ENCODE measurements around the gene TMEM69.
"Not testable (repeated sequence)": the region's sequence is repeated elsewhere in the genome, so short reads cannot be mapped to it uniquely, and the experiment has no call there.

The TMEM69 gene

DNA sequence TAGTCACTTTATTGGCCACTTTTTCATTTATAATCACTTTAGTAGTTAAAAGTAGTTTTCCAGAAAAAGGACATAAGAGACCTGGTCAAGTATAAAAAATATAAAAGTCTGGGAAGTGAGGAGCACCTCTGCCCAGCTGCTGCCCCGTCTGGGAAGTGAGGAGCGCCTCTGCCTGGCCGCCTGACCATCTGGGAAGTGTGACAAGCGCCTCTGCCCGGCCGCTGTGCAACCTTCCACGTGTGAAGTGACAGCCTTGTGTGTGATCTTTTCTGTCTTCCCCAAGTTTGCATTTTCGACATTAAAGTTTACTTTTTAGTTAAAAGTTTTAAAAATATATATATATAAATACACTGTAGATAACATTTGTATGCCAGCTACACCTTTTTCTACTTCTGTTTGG, 5.8 kb downstream of the TMEM69 start:
- H3K4me3 Mint-ChIP-seq; H3K9me3 Mint-ChIP-seq; DNase-seq (ENCODE audit: low spot score in 2 of 2); H3K4me1 Mint-ChIP-seq; ATAC-seq: not testable (repeated sequence)
- Mint-ChIP-seq H3K36me3 (peaks cover 99% of the 10 kb centered on the region), H3K27ac (peak overlapping the region; percentile 41)

DNA sequence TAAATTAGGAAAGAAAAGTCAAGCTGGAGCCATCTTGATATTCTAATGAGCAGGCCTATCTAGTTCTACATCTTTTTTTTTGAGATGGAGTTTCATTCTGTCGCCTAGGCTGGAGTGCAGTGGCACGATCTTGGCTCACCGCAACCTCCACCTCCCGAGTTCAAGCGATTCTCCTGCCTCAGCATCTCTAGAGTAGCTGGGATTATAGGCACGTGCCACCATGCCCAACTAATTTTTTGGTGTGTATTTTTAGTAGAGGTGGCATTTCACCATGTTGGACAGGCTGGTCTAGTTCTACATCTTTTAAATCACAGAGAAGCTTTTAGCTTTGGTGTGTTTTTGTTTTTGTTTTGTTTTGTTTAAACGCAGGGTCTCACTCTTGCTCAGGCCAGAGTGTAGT, 6.8 kb downstream of the TMEM69 start:
- Mint-ChIP-seq H3K9me3 (no peaks in the 10 kb centered on the region), H3K4me1 (peaks cover 7% of the 10 kb centered on the region), H3K27ac (no peak overlapping the region), H3K36me3 (peaks cover 89% of the 10 kb centered on the region), H3K4me3 (no peak overlapping the region)
- DNase-seq (ENCODE audit: low spot score in 2 of 2) (no peak), ATAC-seq (no peak)

GRCh38 chr1:45704637-45705036, 16.7 kb downstream of the TMEM69 start:
- Mint-ChIP-seq H3K27ac (no peak overlapping the region), H3K9me3 (peaks cover 2% of the 10 kb centered on the region), H3K4me3 (no peak overlapping the region), H3K4me1 (no peaks in the 10 kb centered on the region), H3K36me3 (peaks cover 33% of the 10 kb centered on the region)
- ATAC-seq (no peak), DNase-seq (ENCODE audit: low spot score in 2 of 2) (no peak)

- ATAC-seq = no peak
- Mint-ChIP-seq H3K4me1 (no peaks in the 10 kb centered on the region), H3K9me3 (no peaks in the 10 kb centered on the region), H3K36me3 (peaks cover 67% of the 10 kb centered on the region), H3K4me3 (no peak overlapping the region), H3K27ac (no peak overlapping the region)
- no peak for DNase-seq (ENCODE audit: low spot score in 2 of 2)
Measured at GRCh38 chr1:45713711-45714110, 25.7 kb downstream of the TMEM69 start.

DNA sequence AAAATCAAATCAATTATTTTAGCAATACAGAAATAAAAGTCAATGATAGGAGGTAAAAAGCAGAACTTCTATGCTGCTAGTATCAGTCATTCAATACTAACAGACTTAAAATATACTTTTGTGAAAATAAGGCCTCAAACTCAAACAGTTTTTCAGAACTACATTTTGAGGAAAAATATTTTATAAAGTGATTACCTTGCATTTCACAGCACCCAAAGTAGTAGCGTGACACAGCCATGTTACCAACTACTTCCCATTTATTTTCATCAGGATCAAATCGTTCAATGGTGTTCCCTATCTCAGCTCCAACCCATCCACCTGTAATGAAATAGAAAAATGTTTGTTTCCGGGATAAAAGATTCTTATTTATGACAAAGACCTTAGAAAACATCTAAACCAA, 28.7 kb downstream of the TMEM69 start:
- Mint-ChIP-seq H3K27ac (no peak overlapping the region), H3K9me3 (no peaks in the 10 kb centered on the region), H3K4me1 (no peaks in the 10 kb centered on the region), H3K36me3 (peaks cover 50% of the 10 kb centered on the region), H3K4me3 (no peak overlapping the region)
- DNase-seq (ENCODE audit: low spot score in 2 of 2) (no peak), ATAC-seq (no peak)

DNA sequence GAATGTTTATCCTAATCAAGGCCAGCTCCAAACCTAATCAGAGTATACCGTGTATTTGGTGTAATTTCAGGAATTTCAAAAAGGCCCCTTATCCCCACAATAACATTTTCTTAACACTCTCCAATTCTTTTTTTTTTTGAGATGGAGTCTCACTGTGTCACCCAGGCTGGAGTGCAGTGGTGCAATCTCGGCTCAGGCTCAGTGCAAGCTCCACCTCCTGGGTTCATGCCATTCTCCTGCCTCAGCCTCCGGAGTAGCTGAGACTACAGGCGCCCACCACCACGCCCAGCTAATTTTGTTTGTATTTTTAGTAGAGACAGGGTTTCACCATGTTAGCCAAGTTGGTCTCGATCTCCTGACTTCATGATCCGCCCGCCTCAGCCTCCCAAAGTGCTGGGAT, 29.4 kb downstream of the TMEM69 start:
- ATAC-seq; H3K9me3 Mint-ChIP-seq; H3K4me1 Mint-ChIP-seq; DNase-seq (ENCODE audit: low spot score in 2 of 2); H3K4me3 Mint-ChIP-seq: not testable (repeated sequence)
- Mint-ChIP-seq H3K36me3 (peaks cover 43% of the 10 kb centered on the region), H3K27ac (peak overlapping the region; percentile 26)

DNA sequence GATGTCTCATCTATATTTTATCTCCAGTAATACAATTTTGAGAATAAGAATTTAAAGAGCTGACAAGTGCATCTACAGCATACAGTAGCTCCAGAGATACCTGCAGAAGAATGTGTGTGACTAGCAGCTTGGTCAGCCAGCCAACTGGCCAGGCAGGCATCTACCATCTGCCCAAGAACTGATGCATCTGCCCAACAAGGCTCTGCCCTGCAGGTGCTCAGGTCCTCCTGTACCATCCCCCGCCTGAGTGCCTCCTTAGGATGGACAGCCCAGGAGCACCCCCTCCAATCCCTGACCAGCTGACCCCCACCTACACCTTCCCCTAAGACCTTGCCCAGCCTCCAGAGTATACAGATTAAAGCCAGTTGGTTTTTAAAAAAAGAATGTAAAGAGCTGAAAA, 30.3 kb downstream of the TMEM69 start:
- Mint-ChIP-seq H3K4me3 (no peak overlapping the region), H3K36me3 (peaks cover 38% of the 10 kb centered on the region), H3K4me1 (no peaks in the 10 kb centered on the region), H3K27ac (no peak overlapping the region), H3K9me3 (no peaks in the 10 kb centered on the region)
- ATAC-seq (no peak), DNase-seq (ENCODE audit: low spot score in 2 of 2) (no peak)

GRCh38 chr1:45721207-45721606, 33.2 kb downstream of the TMEM69 start:
- peaks cover 9% of the 10 kb centered on the region for H3K36me3 Mint-ChIP-seq
- no peaks in the 10 kb centered on the region for H3K4me1 Mint-ChIP-seq
- no peaks in the 10 kb centered on the region for H3K9me3 Mint-ChIP-seq
- H3K4me3 Mint-ChIP-seq = no peak overlapping the region
- H3K27ac Mint-ChIP-seq = no peak overlapping the region
- ATAC-seq (no peak), DNase-seq (ENCODE audit: low spot score in 2 of 2) (no peak)

- Mint-ChIP-seq H3K4me3 (no peak overlapping the region), H3K36me3 (peaks cover 22% of the 10 kb centered on the region), H3K4me1 (no peaks in the 10 kb centered on the region), H3K27ac (no peak overlapping the region), H3K9me3 (no peaks in the 10 kb centered on the region)
- no peak for ATAC-seq
- no peak for DNase-seq (ENCODE audit: low spot score in 2 of 2)
Measured at GRCh38 chr1:45722809-45723208, 34.8 kb downstream of the TMEM69 start.

GRCh38 chr1:45723248-45723930, 35.4 kb downstream of the TMEM69 start:
- Mint-ChIP-seq H3K36me3 (peaks cover 19% of the 10 kb centered on the region), H3K4me1 (no peaks in the 10 kb centered on the region), H3K9me3 (no peaks in the 10 kb centered on the region), H3K27ac (no peak overlapping the region), H3K4me3 (no peak overlapping the region)
- ATAC-seq (no peak), DNase-seq (ENCODE audit: low spot score in 2 of 2) (no peak)

- H3K9me3 Mint-ChIP-seq; H3K4me3 Mint-ChIP-seq; H3K27ac Mint-ChIP-seq; ATAC-seq; H3K4me1 Mint-ChIP-seq; DNase-seq (ENCODE audit: low spot score in 2 of 2): not testable (repeated sequence)
- peaks cover 28% of the 10 kb centered on the region for H3K36me3 Mint-ChIP-seq
Measured at GRCh38 chr1:45726007-45726406, 38.0 kb downstream of the TMEM69 start.

DNA sequence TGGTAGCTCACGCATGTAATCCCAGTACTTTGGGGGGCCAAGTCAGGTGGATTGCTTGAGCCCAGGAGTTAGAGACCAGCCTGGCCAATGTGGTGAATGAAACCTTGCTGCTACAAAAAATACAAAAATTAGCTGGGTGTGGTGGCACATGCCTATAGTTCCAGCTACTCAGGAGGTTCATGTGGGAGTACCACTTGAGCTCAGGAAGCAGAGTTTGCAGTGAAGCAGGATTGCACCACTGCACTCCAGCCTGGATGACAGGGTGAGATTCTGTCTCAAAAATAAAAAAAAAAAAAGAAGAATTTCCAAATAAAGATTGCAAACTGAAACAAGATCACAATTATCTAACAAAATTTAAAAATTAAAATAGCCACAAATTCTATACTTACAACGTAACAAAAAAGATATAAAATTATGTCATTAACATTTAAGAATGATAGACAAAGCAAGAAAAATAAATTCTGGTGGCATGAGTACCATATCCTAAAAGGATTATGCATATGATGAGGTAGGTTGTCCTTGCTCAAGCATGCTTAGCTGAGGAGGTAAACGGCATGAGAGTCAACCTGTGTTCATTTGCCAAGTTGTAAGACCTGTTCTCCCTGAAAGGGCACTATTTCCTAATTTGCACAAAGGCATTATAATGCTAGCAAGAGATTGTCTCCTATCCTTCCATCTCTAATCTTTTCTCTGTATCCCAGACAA, 42.2 kb downstream of the TMEM69 start:
- no peaks in the 10 kb centered on the region for H3K9me3 Mint-ChIP-seq
- ATAC-seq = no peak
- H3K36me3 Mint-ChIP-seq = peaks cover 45% of the 10 kb centered on the region
- no peak for DNase-seq (ENCODE audit: low spot score in 2 of 2)
- no peak overlapping the region for H3K27ac Mint-ChIP-seq
- H3K4me1 Mint-ChIP-seq = peaks cover 8% of the 10 kb centered on the region
- H3K4me3 Mint-ChIP-seq = no peak overlapping the region

- peaks cover 45% of the 10 kb centered on the region for H3K36me3 Mint-ChIP-seq
- ATAC-seq = no peak
- no peak overlapping the region for H3K27ac Mint-ChIP-seq
- peaks cover 8% of the 10 kb centered on the region for H3K4me1 Mint-ChIP-seq
- H3K4me3 Mint-ChIP-seq = no peak overlapping the region
- no peak for DNase-seq (ENCODE audit: low spot score in 2 of 2)
- H3K9me3 Mint-ChIP-seq = no peaks in the 10 kb centered on the region
Measured at GRCh38 chr1:45730780-45731319, 42.9 kb downstream of the TMEM69 start.

GRCh38 chr1:45739137-45739536, 51.2 kb downstream of the TMEM69 start:
- no peaks in the 10 kb centered on the region for H3K9me3 Mint-ChIP-seq
- no peak overlapping the region for H3K27ac Mint-ChIP-seq
- H3K36me3 Mint-ChIP-seq = peaks cover 47% of the 10 kb centered on the region
- H3K4me3 Mint-ChIP-seq = no peak overlapping the region
- no peaks in the 10 kb centered on the region for H3K4me1 Mint-ChIP-seq
- ATAC-seq = no peak
- no peak for DNase-seq (ENCODE audit: low spot score in 2 of 2)

DNA sequence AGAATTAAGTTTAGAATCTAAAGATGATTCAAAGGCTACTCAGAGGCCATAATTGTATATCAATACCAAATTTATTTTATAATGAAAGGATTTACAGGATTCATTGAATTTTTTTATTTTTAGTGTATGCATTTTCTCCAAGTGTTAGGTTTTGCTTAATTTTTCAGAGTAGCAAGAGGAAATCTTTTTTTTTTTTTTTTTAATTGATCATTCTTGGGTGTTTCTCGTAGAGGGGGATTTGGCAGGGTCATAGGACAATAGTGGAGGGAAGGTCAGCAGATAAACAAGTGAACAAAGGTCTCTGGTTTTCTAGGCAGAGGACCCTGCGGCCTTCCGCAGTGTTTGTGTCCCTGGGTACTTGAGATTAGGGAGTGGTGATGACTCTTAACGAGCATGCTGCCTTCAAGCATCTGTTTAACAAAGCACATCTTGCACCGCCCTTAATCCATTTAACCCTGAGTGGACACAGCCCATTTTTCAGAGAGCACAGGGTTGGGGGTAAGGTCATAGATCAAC, 51.7 kb downstream of the TMEM69 start:
- H3K4me3 Mint-ChIP-seq; H3K27ac Mint-ChIP-seq; H3K4me1 Mint-ChIP-seq; DNase-seq (ENCODE audit: low spot score in 2 of 2); H3K9me3 Mint-ChIP-seq; ATAC-seq: not testable (repeated sequence)
- peaks cover 52% of the 10 kb centered on the region for H3K36me3 Mint-ChIP-seq
